ENCODE measurements around the gene NUP188.
"Not testable (repeated sequence)": the region's sequence is repeated elsewhere in the genome, so short reads cannot be mapped to it uniquely, and the experiment has no call there.

NUP188 gene

DNA sequence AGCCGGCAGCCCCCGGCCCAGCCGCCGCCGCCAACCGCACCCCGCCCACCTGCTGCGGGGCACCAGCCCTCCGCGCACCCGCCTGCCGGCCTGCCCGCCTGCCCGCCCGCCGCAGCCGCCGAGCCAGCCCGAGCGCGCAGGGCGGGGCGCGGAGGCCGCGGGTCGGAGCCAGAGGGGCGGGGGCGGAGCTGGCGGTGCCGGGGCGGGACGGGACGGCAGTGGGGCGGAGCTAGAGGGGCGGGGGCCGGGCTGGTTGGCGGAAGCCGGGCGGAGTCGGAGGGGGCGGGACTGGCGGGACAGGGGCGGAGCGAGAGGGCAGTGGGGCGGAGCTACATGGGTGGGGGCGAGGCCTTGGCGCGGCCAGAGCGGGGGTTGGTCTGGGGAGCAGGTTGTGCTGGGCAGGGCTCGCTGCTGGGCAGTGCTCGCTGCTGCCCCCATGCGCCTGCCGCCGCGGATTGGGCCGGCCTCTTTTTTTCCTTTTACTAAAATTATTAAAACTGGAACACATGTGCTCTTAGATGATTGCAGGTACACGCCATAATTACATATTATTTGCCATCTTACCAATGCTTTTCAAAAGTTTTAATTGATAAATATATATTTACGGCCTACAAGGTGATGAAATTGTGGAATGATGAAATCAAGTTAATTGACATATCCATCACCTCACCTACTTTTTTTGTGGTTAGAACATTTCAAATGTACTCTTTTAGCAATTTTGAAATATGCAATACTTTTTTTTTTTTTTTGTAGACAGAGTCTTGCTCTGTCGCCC lies 80.9 kb downstream of the NUP188 start, which contains the start of gene SH3GLB2:
SH3GLB2 (minus strand) TSS at position 140 of the 775 bp plus-strand sequence. CDS start 177 bp downstream, outside the sequence.
- peak; percentile 96 for DNase-seq (ENCODE audit: low spot score)

DNA sequence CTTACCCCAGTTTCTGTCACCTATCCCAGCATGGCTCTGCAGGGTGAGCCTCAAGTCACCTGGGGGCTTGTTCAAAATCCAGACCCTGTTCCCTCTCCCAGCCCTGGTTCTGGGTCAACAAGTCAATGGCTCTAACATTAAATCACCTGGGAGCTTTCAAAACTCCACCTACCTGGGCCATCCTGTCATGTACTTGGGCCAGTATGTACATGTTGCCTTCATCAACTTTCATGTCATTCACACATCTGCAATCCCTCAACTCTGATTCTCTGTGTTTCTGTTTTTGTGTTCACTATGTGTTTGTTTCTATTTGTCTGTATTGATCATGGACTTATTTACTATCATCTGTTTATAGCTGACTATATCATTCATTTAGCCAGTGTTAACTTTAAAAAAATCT lies 82.7 kb downstream of the NUP188 start:
- DNase-seq (ENCODE audit: low spot score), result no peak

DNA sequence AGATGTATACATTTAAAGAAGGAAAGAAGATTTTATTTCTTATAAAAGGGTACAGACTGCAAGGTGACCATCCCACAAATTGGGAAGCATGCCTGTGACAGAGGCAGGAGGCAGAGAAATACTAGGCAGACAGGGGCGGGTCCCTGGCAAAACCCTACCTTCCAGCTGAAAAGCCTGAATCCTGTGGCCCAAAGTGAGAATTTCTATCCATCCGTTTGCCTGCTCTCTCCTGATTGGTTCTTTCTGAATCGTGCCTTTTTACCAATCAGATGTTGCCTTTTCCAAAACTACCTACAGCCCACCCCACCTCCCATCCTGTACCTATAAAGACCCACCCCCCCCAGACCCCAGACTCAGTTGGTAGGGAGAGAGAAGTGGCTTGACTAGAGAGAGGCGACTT lies 84.0 kb downstream of the NUP188 start:
- DNase-seq (ENCODE audit: low spot score), result peak; percentile 6

DNA sequence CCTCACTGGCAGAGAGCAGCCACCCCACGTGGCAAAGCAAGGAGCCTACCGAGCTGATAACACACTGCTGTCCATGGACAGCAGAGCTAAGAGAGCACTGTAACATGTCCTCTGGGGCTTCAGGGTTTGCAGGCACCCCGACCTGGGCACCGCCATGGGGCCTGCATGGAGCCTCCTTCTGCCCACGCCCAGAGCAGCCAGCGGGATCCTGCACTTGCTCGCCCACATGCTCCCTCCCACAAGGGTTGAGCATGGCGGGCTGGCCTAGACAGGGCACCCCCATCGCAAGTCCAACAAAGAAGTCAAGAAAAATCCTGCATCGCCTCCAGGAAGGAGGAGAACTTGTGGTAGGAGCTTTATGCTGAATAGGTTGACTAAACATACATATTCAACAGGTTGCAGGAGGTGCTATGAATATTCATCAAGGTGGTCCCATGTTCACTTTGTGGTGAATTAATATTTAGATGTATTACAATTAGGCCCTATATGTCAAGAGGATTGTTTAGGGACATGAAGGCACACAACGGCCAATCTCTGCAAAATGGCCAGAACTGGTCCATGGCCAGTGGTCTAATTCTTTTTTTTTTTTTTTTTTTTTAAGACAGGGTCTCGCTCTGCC lies 85.2 kb downstream of the NUP188 start:
- no peak for DNase-seq (ENCODE audit: low spot score)

DNA sequence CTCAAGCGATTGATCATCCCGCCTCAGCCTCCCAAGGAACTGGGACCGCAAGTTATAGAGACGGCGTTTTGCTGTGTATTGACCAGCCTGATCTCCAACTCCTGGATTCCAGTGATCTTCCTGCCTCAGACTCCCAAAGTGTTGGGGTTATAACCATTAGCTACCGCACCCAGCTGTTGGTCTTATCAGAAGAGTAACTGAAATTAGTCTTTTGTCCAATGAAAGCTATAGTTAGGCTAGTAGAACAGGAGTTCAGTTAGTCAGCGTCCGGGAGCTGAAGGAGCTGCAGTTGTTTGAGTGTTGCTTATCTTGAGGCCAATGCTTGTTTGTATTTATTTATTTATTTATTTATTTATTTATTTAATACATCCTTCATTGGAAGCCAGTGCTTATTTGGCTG lies 85.7 kb downstream of the NUP188 start:
- DNase-seq (ENCODE audit: low spot score), result no peak

DNA sequence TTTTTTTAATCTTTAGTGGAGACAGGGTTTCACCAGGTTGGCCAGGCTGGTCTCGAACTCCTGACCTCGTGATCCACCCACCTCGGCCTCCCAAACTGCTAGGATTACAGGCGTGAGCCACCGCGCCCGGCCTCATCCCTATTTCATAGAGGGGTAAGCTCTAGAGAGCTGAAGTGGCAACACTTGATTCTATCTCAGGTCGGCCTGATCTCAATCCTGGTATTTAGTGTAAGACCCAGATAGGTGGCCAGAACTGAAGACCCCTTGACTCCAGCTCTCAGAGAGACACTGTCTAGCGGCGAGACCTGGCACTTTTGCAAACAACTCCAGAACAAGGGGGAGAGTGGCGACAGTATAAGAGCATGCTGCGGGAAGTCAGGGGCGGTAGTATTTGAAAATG lies 88.3 kb downstream of the NUP188 start:
- DNase-seq (ENCODE audit: low spot score), result not testable (repeated sequence)

DNA sequence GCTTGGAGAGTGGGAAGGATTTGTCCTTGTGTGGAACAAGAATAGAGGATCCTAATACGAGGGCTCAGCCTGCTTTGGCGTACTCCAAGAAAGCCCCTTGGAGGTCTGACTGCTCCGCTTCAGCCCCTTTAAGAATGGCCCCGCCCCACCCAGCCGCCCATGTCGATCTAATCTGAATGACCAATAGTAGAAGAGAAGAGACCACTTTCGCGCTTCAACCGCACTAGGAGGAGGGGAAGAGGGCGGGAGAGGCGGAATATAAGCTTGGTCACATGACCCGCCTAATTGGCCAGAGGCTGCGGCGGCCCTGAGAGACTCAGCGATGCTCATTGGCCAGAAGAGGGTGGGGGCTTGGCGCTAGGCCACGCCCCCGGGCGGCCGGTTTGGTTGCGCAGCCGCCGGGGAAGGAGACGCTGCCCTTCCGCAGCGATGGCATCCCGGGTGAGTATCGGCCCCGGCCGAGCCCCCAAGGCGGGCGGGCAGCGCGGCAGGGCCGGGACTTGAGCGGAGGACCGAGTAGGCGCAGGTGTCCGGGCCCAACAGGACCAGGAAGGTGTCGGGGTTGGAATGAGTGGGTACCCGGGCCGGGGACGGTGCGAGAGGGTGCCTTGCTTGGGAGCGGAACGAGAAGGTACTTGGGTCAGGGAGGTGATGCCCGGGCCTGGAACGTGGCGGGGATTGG lies 88.9 kb downstream of the NUP188 start, which contains the start of gene MIGA2:
MIGA2 (plus strand) TSS at position 386 of the 682 bp plus-strand sequence. CDS start 3,969 bp downstream, outside the sequence.
- DNase-seq (ENCODE audit: low spot score), result peak; percentile 99

DNA sequence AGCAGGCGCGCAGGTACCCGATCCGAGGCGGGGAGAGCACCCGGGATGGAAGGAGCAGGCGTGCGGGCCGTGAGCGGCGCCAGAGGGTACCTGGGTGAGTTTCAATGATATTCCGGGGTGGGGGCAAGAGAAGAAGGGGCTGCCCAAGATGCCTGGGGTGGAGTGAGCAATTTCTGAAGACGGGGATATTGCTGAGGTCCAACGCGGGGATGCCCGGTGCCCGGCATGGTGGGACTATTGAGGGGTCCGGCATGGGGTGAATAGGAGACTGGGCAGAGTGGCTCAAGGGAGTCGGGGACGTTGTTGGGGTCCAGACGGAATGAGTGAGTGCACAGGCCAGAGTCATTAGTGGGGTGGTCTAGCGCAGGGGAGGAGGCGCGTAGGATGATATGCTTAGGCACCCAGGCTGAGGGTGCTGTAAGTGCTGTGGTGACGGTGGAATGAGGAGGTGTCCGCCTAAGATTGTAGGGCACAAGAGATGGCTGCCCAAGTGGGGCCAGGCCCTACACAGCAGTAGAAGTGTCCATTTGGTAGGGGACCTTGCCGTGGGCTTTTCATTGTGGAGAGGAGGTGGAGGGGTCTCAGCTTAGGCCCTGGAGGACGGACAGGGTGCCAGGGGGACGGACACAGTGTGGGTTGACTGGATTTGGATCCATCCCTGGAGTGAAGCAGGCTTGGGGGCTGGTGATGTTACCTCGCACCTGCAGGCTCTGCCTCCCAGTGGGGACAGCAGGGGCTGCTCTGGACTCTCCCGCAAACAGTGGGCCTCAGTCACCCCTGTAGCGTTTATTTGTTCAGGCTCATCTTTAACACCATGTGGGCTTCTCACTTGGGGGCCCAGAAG lies 89.6 kb downstream of the NUP188 start:
- DNase-seq (ENCODE audit: low spot score), result no peak

DNA sequence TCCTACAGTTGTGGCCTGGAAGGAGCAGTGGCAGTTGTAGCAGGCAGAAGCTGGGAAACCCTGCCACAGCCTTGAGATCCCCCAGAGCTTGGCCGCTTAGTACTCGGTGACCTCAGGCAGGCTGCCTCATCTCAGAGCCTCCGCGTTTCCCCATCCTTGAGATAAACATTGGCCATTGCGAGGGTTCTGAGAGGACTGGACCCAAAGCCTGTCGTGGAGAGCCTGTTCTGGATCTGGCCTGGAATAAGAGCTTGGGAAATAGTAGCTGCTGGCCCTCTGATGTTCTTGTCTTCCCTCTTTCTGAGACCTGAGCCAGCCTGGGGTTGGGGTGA lies 90.2 kb downstream of the NUP188 start:
- DNase-seq (ENCODE audit: low spot score), result no peak

DNA sequence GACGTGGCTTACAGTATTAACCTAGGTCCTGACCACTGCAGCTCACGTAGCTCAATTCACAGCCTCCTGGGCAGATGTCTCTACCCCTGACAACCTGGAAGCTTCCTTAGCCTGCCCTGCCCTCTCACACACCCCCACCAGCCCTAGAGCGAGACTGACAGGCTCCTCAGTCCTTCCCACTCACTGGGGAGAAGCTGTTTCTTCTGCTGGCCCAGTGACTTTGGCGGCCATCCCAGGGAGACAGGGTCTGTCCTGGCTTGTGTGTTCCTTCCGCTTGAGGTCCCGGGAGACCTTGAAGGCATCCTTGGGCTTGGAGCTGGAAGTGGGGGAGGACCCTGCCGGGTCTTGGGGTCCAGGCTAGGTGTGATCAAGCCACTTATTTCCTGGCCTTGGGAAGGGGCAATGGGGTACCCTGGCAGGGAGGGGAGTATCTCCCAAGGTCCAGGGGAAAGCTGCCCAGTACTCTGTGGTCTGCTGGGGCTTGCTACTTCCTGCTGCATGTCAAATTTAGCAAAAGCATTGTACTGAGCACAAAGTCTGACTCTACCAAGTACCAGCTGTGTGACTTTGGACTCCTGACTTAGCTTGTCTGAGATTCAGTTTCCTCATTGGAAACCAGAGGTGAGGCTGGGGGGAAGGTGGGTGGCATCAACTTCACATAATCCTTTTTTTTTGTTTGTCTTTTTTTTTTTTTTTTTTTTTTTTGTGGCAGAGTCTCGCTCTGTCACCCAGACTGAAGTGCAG lies 90.8 kb downstream of the NUP188 start:
- no peak for DNase-seq (ENCODE audit: low spot score)

DNA sequence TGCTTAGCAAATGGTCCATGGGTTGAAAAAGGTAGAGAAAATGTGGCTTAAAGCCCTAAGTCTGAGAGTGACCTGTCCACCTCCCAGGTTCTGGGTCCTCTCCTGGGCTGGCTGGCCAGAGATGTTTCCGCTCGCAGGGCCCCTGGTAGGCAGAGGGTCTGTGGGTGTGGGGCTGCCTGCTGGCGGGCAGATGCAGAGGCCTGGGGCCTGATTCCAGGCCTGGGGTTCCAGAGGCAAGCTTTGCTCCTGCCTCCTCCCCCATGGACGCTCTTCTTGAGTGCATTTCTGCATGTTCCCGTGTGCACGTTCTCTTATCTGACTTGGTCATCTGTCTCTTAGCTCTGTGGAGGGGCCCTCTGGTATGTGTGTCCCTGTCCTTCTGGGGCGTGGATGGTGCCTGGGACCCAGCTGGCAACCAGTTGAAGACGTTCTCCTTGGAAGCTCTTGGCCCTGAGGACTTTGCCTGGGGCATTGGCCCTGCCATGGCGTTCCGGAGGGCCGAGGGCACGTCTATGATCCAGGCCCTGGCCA lies 92.7 kb downstream of the NUP188 start:
- DNase-seq (ENCODE audit: low spot score), result no peak

DNA sequence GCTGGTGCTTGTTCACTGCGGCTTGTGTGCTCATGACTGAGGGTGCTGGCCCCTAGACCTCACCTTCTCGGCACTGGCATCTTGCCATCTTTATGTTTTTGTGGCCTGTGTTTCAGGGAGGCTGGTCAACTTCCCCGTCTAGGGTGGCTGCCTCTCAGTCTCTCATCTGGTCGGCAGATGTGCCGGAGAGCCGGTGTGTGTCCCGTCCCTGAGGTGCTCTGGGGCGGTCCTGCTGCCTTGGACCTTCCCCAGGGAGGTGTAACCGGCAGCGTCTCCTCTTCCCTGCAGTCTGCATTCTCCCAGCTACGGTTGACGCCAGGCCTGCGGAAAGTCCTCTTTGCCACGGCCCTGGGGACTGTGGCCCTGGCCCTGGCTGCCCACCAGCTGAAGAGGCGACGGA lies 94.5 kb downstream of the NUP188 start:
- no peak for DNase-seq (ENCODE audit: low spot score)

DNA sequence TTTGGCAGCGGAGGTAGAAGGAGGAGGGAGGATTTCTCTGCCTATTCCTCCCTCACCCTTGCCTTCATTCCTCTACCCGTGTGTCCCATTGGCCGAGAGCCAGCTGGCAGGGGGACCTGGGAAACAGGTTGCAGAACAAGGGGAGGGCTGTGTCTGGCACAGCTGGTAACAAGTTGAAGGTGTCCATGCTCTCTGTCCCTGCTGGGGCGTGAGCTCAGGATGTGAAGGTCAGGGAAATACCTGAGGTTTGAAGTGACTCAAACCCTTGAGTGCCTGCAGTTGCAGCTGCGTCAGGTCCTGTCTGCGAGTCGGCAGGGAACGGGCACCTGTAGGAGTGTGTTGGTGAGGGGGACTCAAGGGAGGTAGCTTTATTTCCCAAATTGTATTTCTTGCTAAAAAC lies 105.1 kb downstream of the NUP188 start:
- DNase-seq (ENCODE audit: low spot score), result peak; percentile 63

DNA sequence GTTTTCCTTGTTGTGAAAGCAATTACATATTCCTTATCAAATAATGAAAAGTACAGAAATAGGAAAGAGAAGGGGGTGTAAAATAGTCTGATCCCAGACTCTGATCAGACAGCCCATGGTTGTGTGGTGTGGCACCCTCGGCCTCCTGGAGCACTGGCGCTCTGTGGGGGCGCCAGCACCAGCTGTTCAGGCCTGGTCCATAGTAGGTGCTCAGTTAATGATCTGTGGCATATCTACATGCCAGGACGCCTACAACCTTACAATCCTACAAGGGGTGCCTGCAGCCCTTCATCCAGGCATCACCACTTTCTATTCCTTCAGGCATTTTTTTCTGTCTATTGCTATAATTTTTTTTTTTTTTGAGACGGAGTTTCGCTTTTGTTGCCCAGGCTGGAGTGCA lies 105.5 kb downstream of the NUP188 start:
- no peak for DNase-seq (ENCODE audit: low spot score)

DNA sequence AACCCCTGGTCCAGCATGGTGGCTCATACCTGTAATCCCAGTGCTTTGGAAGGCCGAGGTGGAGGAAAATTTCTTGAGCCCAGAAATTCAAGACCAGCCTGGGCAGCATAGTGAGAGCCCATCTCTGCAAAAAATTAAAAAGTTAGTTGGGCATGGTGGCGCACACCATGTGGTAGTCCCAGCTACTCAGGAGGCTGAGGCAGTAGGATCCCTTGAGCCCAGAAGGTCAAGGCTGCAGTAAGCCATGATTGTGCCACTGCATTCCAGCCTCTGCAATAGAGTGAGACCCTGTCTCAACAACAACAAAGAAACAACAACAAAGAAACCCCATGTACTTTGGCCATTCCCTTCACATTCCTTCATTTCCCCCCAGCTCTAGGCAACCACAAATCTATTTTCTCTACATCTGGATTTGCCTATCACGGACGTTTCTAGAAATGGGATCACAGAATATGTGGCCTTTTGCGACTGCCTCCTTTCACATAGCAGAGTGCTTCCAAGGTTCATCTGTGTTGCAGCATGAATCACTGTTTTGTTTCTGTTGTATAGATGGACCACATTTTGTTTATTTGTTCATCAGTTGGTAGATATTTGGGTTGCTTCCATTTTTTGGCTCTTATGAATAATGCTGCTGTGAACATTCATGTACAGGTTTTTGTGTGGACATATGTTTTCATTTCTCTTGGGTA lies 106.8 kb downstream of the NUP188 start:
- no peak for DNase-seq (ENCODE audit: low spot score)
